ENCODE data around the gene SNAP23.

DNA sequence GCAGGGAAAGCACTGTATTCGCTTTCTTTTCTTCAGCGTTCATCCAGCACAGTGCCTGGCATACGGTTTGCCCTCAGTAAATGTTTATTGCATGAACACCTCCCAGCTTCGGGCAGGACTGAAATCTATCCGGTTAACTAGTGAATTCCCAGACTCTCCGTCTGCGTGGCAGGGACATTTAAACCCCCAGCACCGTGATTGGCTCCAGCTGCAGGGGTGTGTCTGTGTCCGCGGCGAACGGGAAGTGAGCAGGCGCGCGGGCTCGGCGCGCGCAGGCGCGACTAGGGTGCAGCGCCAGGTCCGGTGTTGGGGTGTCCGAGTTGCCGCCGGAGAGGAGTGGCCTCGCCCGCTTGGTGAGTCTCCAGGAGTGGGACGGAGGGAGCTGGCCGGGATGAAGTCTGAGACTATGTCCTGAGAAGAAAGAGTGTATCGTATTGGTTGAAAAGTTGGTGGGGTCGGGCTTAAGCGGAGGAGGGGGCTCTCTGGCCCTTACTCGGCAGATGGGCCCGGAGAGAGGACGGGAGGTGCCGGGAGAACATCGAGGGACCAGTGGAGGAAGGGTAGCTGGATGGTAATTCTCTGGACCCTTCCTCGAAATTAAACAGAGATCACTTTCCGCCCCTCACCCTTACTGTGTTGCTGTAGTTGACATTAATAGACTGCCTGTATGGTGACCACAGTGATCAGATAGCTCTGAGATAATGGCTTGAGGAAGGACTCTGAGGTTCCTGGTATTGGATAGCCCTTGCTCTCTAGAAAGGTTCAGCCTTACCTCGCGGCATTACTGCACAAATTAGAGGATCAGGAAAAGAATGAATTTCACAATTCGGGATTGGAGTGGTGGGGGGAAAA is at the start of gene SNAP23:
- TF ChIP-seq YY1 (IDR thresholded peaks at IDR 0.05; ENCODE audit: insufficient read depth, insufficient read length) (no peak), SUZ12 (IDR thresholded peaks at IDR 0.05; ENCODE audit: extremely low read depth, insufficient read depth, insufficient read length) (no peak), ZNF274 (IDR thresholded peaks at IDR 0.05; ENCODE audit: low read depth, low read length) (no peak)

Data from NT2/D1 (cell line).